Measurements from ENCODE around the gene PCDHB3.
"Not testable (repeated sequence)": the region's sequence is repeated elsewhere in the genome, so short reads cannot be mapped to it uniquely, and the experiment has no call there.

The PCDHB3 gene

DNA sequence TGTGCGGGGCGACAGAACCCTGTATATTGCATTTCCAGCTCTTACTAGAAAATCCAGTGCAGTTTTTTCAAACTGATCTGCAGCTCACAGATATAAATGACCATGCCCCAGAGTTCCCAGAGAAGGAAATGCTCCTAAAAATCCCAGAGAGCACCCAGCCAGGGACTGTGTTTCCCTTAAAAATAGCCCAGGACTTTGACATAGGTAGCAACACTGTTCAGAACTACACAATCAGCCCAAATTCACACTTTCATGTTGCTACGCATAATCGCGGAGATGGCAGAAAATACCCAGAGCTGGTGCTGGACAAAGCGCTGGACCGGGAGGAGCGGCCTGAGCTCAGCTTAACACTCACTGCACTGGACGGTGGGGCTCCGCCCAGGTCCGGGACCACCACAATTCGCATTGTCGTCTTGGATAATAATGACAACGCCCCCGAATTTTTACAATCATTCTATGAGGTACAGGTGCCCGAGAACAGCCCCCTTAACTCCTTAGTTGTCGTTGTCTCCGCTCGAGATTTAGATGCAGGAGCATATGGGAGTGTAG, 35.5 kb downstream of the PCDHB3 start:
- no peak for DNase-seq (ENCODE audit: low read depth in 2 of 2)

GRCh38 chr5:141137346-141137745, 37.1 kb downstream of the PCDHB3 start:
- DNase-seq (ENCODE audit: low read depth in 2 of 2): not testable (repeated sequence)

DNA sequence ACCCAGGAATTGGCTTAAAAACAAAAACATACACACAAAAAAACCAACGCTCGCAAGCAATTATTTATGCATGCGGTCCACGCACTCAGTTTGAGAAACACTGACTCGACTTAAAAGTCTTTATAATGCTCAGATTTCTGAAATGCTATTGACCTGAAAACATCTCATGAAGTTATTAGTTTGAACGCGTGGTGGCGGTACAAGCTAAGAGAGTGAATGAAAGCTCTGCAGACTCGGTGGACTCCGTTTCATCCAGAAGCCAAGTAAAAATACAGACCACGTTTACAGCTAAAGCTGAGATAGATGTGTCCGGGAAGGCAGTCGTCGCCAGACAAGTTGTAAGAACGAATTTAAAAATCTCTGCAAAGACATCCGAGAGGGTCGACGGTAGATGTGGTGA, 49.5 kb downstream of the PCDHB3 start, which contains the start of gene PCDHB6:
Gene PCDHB6, plus strand, starts transcription at position 246 of the 400 bp plus-strand sequence. CDS start 201 bp downstream, outside the sequence.
- DNase-seq (ENCODE audit: low read depth in 2 of 2): no peak

DNA sequence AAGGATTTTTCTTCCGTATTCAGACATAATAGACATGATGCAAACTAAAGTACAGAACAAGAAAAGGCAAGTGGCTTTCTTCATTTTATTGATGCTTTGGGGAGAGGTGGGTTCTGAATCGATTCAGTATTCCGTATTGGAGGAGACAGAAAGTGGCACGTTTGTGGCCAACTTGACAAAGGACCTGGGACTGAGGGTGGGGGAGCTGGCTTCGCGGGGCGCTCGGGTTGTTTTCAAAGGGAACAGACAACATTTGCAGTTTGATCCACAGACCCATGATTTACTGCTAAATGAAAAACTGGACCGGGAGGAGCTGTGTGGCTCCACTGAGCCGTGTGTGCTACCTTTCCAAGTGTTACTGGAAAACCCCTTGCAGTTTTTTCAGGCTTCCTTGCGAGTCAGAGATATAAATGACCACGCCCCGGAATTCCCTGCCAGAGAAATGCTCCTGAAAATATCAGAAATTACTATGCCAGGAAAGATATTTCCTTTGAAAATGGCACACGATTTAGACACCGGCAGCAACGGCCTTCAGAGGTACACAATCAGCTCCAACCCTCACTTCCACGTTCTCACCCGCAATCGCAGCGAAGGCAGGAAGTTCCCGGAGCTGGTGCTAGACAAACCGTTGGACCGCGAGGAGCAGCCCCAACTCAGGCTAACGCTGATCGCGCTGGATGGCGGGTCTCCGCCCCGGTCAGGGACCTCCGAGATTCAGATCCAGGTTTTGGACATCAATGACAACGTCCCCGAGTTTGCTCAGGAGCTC, 50.1 kb downstream of the PCDHB3 start:
- DNase-seq (ENCODE audit: low read depth in 2 of 2): no peak

DNA sequence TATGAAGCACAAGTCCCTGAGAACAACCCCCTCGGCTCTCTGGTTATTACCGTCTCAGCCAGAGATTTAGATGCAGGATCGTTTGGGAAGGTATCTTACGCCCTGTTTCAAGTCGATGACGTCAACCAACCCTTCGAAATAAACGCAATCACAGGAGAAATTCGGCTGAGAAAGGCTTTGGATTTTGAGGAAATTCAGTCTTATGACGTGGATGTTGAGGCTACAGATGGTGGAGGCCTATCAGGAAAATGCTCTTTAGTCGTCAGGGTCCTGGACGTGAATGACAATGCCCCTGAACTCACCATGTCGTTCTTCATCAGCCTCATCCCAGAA, 50.7 kb downstream of the PCDHB3 start:
- DNase-seq (ENCODE audit: low read depth in 2 of 2): no peak

GRCh38 chr5:141151632-141152031, 51.4 kb downstream of the PCDHB3 start:
- DNase-seq (ENCODE audit: low read depth in 2 of 2): not testable (repeated sequence)

DNA sequence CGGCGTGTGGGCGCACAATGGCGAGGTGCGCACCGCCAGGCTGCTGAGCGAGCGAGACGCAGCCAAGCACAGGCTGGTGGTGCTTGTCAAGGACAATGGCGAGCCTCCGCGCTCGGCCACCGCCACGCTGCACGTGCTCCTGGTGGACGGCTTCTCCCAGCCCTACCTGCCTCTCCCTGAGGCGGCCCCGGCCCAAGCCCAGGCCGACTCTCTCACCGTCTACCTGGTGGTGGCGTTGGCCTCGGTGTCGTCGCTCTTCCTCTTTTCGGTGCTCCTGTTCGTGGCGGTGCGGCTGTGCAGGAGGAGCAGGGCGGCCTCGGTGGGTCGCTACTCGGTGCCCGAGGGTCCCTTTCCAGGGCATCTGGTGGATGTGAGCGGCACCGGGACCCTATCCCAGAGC, 51.8 kb downstream of the PCDHB3 start:
- DNase-seq (ENCODE audit: low read depth in 2 of 2): not testable (repeated sequence)
